Loucy (cell line): Measurements from ENCODE around the gene TNS3.

ENCODE experiments used
- CTCF ChIP-seq: fragments of 200-600 bp; sonication (generic); conservative IDR thresholded peaks from 2 replicates; pipeline ENCODE4 v1.5.1; 2014; ENCODE audit warnings: mild to moderate bottlenecking, antibody characterized with exemption, low read length
- EZH2phosphoT487 ChIP-seq: fragments of 200-600 bp; IDR thresholded peaks from 2 replicates; pipeline ENCODE4 v1.6.1; 2018; ENCODE audit warnings: antibody characterized with exemption, mild to moderate bottlenecking, moderate library complexity, borderline replicate concordance

DNA sequence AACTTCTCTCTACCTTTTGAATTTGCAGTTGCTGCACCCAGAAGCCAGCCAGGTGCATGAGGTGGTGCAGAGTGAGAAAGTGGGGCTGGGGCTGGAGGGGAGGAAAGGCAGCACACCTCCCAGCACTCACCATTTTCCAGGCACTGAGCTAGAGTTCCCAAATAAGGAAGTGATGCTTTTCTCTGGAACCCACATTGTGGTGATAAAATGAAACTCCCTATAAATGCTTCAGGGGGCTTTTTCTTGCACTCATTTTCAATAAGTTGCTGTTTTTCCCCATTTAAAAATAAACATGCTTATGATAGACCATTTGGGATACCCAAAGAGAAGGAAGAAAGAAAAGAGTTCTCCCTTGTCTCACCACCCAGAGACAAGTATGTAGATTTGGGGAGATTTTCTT lies 42.8 kb upstream of the TNS3 start:
- TF ChIP-seq CTCF = no peak
- TF ChIP-seq EZH2phosphoT487 = no peak
